Gastrocnemius medialis (tissue), 4 donors: Measurements from ENCODE around the gene LMO7. TPM values are rescaled to one million over a fixed set of nuclear protein-coding genes. Genes with fewer than 3 reads are reported as not detected.

ENCODE experiments used
- ATAC-seq, 2 donors: fragments of 150-250 bp; one replicate each; pipeline ENCODE4 v1.9.1; 2016
- DNase-seq, 2 donors: peaks; one replicate each; pipeline ENCODE4 v3.0.0-alpha.2; 2019
- H3K27ac ChIP-seq, 4 donors: fragments of 200-600 bp; sonication (generic); 1 replicate in 1 of 4; 2 replicates in 3 of 4; pipeline ENCODE4 v1.5.1; 2016 to 2018; ENCODE audit warnings: mild to moderate bottlenecking in 2 of 4, moderate library complexity in 1 of 4
- H3K27me3 ChIP-seq, 3 donors: fragments of 200-600 bp; sonication (generic) in 2 of 3; 1 replicate in 1 of 3; 2 replicates in 2 of 3; pipeline versions ENCODE4 v1.5.1 to v1.6.0; 2016 to 2019; ENCODE audit warnings: mild to moderate bottlenecking in 1 of 3, moderate library complexity in 1 of 3
- H3K36me3 ChIP-seq, 2 donors: fragments of 200-600 bp; sonication (generic) in 1 of 2; one replicate each; pipeline ENCODE4 v1.5.1; 2017 to 2018
- H3K4me1 ChIP-seq, 2 donors: fragments of 200-600 bp; sonication (generic) in 1 of 2; one replicate each; pipeline ENCODE4 v1.5.1; 2016 to 2017; ENCODE audit warnings: mild to moderate bottlenecking in 2 of 2
- H3K4me3 ChIP-seq, 4 donors: fragments of 200-600 bp; sonication (generic) in 3 of 4; 1 replicate in 1 of 4; 2 replicates in 3 of 4; pipeline ENCODE4 v1.5.1; 2016 to 2019; ENCODE audit warnings: mild to moderate bottlenecking in 2 of 4
- H3K9me3 ChIP-seq, 3 donors: fragments of 200-600 bp; sonication (generic) in 2 of 3; 1 replicate in 1 of 3; 2 replicates in 2 of 3; pipeline ENCODE4 v1.5.1; 2016 to 2019
- CTCF ChIP-seq, 5 experiments: fragments of 450-650 bp in 3 of 5; fragments of 200-600 bp in 2 of 5; sonication (generic) in 2 of 5; IDR thresholded peaks in 4 of 5; conservative IDR thresholded peaks in 1 of 5; 1 replicate in 4 of 5; 2 replicates in 1 of 5; pipeline ENCODE4 v1.5.1; 2016 to 2019; ENCODE audit warnings: antibody characterized with exemption in 5 of 5, mild to moderate bottlenecking in 3 of 5, moderate library complexity in 3 of 5
- POLR2A ChIP-seq, 2 donors: fragments of 450-650 bp; IDR thresholded peaks; one replicate each; pipeline ENCODE4 v1.6.1; 2017; ENCODE audit warnings: antibody characterized with exemption in 2 of 2, mild to moderate bottlenecking in 2 of 2, moderate library complexity in 2 of 2
- in situ Hi-C, 4 donors: fragments of 200-750 bp; cut with MboI; loops; one replicate each; pipeline versions ENCODE4 v1.15.0 to v1.8.0; 2017; ENCODE audit warnings: low sequenced_read_pairs in 4 of 4
- intact Hi-C: fragments of 100-400 bp; cut with DNase I; formaldehyde crosslinking; loops from one replicate; pipeline ENCODE4 v1.15.1; 2023; ENCODE audit warnings: low total_unique reads
- total RNA-seq, 4 donors: library from RNA; depleted of rRNA; stranded (reverse); fragments of >200 nt; gene quantifications; one replicate each; pipeline versions ENCODE4 v1.1.0 to v1.2.3, GENCODE V29; 2016

The LMO7 gene
- total RNA-seq, 4 donors from 2014 or later: 68.3 to 134 (median 95.9) TPM

GRCh38 chr13:75603038-75603437, 33.1 kb upstream of the LMO7 start:
- Histone ChIP-seq H3K27ac (no peak overlapping the region), H3K4me3 (no peak overlapping the region), H3K36me3 (peaks cover 0 to 3% of the 10 kb centered on the region in 2 donors), H3K4me1 (peaks cover 0 to 7% of the 10 kb centered on the region in 2 donors), H3K9me3 (no peaks in the 10 kb centered on the region), H3K27me3 (no peaks in the 10 kb centered on the region)
- no peak for TF ChIP-seq POLR2A (IDR thresholded peaks at IDR 0.05)
- TF ChIP-seq CTCF (IDR thresholded peaks at IDR 0.05 in 4 of 5, conservative IDR thresholded peaks at IDR 0.05 in 1 of 5): no peak
- ATAC-seq (no peak), DNase-seq (no peak)
- in situ Hi-C loops (no loop called here), intact Hi-C loops (no loop called here)

DNA sequence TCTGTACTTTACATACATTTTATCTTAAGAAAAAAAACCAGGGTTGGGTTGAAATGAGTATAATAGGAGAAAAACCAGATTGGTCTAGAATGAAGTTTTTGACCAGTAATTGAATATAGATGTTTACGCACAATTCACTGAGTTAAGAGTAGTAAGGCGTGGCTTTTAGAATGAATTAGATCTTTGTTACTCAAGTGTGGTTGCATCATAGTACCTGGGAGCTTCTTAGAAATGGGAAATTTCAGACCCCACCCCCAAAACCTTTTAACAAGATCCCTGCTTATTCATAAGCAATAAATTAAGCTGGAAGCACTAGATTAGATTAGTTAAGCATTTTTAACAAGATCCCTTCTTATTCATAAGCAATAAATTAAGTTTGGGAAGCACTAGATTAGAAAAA, 28.7 kb upstream of the LMO7 start:
- Histone ChIP-seq H3K36me3 (no peaks in the 10 kb centered on the region), H3K4me1 (no peaks in the 10 kb centered on the region), H3K4me3 (no peak overlapping the region), H3K27ac (no peak overlapping the region), H3K9me3 (no peaks in the 10 kb centered on the region), H3K27me3 (no peaks in the 10 kb centered on the region)
- intact Hi-C loops (no loop called here), in situ Hi-C loops (no loop called here)
- ATAC-seq (no peak), DNase-seq (no peak)
- TF ChIP-seq POLR2A (IDR thresholded peaks at IDR 0.05) (no peak), CTCF (IDR thresholded peaks at IDR 0.05 in 4 of 5, conservative IDR thresholded peaks at IDR 0.05 in 1 of 5) (no peak)

GRCh38 chr13:75610466-75610865, 25.7 kb upstream of the LMO7 start:
- DNase-seq: no peak
- no peak for ATAC-seq
- Histone ChIP-seq H3K36me3 (no peaks in the 10 kb centered on the region), H3K4me3 (no peak overlapping the region), H3K27me3 (no peaks in the 10 kb centered on the region), H3K9me3 (no peaks in the 10 kb centered on the region), H3K27ac (no peak overlapping the region), H3K4me1 (no peaks in the 10 kb centered on the region)
- TF ChIP-seq CTCF (IDR thresholded peaks at IDR 0.05 in 4 of 5, conservative IDR thresholded peaks at IDR 0.05 in 1 of 5) (no peak), POLR2A (IDR thresholded peaks at IDR 0.05) (no peak)
- in situ Hi-C loops: no loop called here
- intact Hi-C loops: no loop called here

DNA sequence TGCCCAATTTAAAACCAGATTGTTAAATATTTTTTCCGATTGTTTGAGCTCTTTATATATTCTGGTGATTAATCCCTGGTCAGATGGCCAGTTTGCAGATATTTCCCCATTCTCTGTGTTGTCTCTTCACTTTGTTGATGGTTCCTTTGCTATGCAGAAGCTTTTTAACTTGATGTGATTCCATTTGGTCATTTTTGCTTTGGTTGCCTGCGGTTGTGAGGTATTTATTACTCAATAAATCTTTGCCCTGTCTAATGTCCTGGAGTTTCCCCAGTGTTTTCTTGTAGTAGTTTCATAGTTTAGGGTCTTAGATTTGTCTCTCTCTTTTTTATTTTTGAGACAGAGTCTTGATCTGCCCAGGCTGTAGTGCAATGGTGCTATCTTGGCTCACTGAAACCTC, 23.8 kb upstream of the LMO7 start:
- Histone ChIP-seq H3K9me3 (no peaks in the 10 kb centered on the region), H3K27ac (no peak overlapping the region), H3K4me3 (no peak overlapping the region), H3K27me3 (no peaks in the 10 kb centered on the region), H3K4me1 (no peaks in the 10 kb centered on the region), H3K36me3 (no peaks in the 10 kb centered on the region)
- in situ Hi-C loops (no loop called here), intact Hi-C loops (no loop called here)
- no peak for ATAC-seq
- DNase-seq: no peak
- no peak for TF ChIP-seq CTCF (IDR thresholded peaks at IDR 0.05 in 4 of 5, conservative IDR thresholded peaks at IDR 0.05 in 1 of 5)
- no peak for TF ChIP-seq POLR2A (IDR thresholded peaks at IDR 0.05)

DNA sequence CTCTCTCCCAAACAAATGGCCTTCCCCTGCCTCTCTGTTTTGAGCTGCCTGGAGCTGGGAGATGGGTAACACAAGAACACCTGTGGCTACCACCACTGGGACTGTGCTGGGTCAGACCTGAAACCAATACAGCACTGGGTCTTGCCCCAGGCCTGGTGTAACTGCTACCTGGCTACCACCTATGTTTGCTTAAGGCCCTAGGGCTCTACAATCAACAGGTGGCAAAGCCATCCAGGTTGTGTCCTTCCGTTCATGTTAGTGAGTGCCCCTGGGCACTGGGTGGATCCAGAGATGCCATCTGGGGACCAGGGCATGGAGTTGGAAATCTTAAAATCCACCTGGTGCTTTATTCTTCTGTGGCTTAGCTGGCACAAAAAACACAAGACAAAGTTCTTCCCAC, 18.9 kb upstream of the LMO7 start:
- intact Hi-C loops: no loop called here

More for the DNA sequence above, 18.9 kb upstream of the LMO7 start:
- Histone ChIP-seq H3K4me1 (no peaks in the 10 kb centered on the region), H3K27me3 (no peaks in the 10 kb centered on the region), H3K4me3 (no peak overlapping the region), H3K36me3 (peaks cover 0 to 6% of the 10 kb centered on the region in 2 donors), H3K9me3 (no peaks in the 10 kb centered on the region), H3K27ac (no peak overlapping the region)
- no peak for TF ChIP-seq CTCF (IDR thresholded peaks at IDR 0.05 in 4 of 5, conservative IDR thresholded peaks at IDR 0.05 in 1 of 5)
- TF ChIP-seq POLR2A (IDR thresholded peaks at IDR 0.05): no peak
- DNase-seq (no peak), ATAC-seq (no peak)
- in situ Hi-C loops: no loop called here
